B cell (primary cell): ENCODE measurements around the gene TBX18.

Source experiments
- EZH2 ChIP-seq: IDR thresholded peaks from 2 replicates; pipeline ENCODE4 v1.6.1; 2012; ENCODE audit warnings: borderline replicate concordance, low read depth, mild to moderate bottlenecking, moderate library complexity, low read length; ENCODE audit not compliant: insufficient read depth, poor library complexity, severe bottlenecking
- TF ChIP-seq, protein P1 (sequence below): fragments of 200-600 bp; IDR thresholded peaks from one replicate; pipeline ENCODE4 v1.8.0; 2022; ENCODE audit warnings: antibody characterized with exemption, mild to moderate bottlenecking

DNA sequence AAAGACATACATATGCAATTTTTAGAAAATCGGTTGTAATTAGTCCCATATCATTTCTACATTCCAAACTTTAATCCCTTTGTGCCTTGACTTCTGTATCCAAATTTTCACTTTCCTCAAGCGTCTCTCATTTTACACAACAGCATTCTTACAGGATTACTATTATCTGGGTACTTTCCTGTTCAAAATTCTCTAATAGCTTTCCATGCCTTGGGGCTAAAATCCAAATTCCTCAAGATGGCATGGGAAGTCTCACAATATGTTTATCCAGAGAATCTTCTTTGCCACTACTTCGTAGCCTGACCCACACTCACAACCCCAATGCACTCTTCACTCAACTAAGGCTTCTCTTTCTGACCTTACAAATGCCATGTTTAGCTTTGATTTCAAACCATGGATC is 125.0 kb downstream of the TBX18 start:
- TF ChIP-seq, protein P1, sequence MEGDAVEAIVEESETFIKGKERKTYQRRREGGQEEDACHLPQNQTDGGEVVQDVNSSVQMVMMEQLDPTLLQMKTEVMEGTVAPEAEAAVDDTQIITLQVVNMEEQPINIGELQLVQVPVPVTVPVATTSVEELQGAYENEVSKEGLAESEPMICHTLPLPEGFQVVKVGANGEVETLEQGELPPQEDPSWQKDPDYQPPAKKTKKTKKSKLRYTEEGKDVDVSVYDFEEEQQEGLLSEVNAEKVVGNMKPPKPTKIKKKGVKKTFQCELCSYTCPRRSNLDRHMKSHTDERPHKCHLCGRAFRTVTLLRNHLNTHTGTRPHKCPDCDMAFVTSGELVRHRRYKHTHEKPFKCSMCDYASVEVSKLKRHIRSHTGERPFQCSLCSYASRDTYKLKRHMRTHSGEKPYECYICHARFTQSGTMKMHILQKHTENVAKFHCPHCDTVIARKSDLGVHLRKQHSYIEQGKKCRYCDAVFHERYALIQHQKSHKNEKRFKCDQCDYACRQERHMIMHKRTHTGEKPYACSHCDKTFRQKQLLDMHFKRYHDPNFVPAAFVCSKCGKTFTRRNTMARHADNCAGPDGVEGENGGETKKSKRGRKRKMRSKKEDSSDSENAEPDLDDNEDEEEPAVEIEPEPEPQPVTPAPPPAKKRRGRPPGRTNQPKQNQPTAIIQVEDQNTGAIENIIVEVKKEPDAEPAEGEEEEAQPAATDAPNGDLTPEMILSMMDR: no peak
- no peak for TF ChIP-seq EZH2
